BJ (cell line): ENCODE data around the gene NUDT22. TPM values are rescaled to one million over a fixed set of nuclear protein-coding genes. Genes with fewer than 3 reads are reported as not detected.

Experiments used
- CTCF ChIA-PET: fragments of 350-600 bp; formaldehyde crosslinking; extraction: SDS; loops from one replicate; lab custom pipeline; 2021; ENCODE audit warnings: antibody characterized with exemption, inconsistent platforms; lab: Yijun Ruan, JAX
- POLR2A ChIA-PET: fragments of 300-600 bp; sonication (Branson Sonifier 250); formaldehyde crosslinking; extraction: SDS; loops from one replicate; lab custom pipeline; 2021; ENCODE audit warnings: antibody characterized with exemption; lab: Charles Lee
- DNase-seq: peaks from one replicate; pipeline ENCODE4 v3.0.0-alpha.2; 2011; ENCODE audit warnings: low read depth
- H3K27me3 ChIP-seq: 2 replicates; pipeline ENCODE4 v1.6.0; 2011; ENCODE audit warnings: low read length; ENCODE audit not compliant: control insufficient read depth, insufficient read depth
- H3K36me3 ChIP-seq: 2 replicates; pipeline ENCODE4 v1.5.1; 2011; ENCODE audit warnings: low read length; ENCODE audit not compliant: control insufficient read depth, insufficient read depth
- H3K4me3 ChIP-seq: 2 replicates; pipeline ENCODE4 v1.5.1; 2011; ENCODE audit warnings: low read depth, mild to moderate bottlenecking, control low read depth, low read length
- polyA plus RNA-seq: library from polyadenylated mRNA; depleted of rRNA; stranded (reverse); fragments of >200 nt; gene quantifications from 2 replicates; pipeline ENCODE4 v1.2.3, GENCODE V29; 2011
- TF ChIP-seq, protein P1 (sequence below): IDR thresholded peaks from 2 replicates; pipeline ENCODE4 v1.5.1; 2011; ENCODE audit warnings: low read depth, mild to moderate bottlenecking, control low read depth, inconsistent platforms, low read length, moderate library complexity; ENCODE audit not compliant: insufficient read depth

Gene NUDT22
- polyA plus RNA-seq, 1 experiment = 51.2 TPM

- DNase-seq = no peak
- TF ChIP-seq, protein P1, sequence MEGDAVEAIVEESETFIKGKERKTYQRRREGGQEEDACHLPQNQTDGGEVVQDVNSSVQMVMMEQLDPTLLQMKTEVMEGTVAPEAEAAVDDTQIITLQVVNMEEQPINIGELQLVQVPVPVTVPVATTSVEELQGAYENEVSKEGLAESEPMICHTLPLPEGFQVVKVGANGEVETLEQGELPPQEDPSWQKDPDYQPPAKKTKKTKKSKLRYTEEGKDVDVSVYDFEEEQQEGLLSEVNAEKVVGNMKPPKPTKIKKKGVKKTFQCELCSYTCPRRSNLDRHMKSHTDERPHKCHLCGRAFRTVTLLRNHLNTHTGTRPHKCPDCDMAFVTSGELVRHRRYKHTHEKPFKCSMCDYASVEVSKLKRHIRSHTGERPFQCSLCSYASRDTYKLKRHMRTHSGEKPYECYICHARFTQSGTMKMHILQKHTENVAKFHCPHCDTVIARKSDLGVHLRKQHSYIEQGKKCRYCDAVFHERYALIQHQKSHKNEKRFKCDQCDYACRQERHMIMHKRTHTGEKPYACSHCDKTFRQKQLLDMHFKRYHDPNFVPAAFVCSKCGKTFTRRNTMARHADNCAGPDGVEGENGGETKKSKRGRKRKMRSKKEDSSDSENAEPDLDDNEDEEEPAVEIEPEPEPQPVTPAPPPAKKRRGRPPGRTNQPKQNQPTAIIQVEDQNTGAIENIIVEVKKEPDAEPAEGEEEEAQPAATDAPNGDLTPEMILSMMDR = no peak
- ChIA-PET POLR2A (no interaction called here), CTCF (interaction anchor here (0.9 to 16.6 kb wide), 9 partner anchors 9 to 205 kb away, joined by 3 to 229 read pairs (median 12); partner anchors contain the start of genes CATSPERZ, ESRRA, PLCB3 and PPP1R14B)
- H3K36me3 ChIP-seq = peaks cover 23% of the 10 kb centered on the region
- H3K4me3 ChIP-seq = no peak within 1 kb of the TSS
- H3K27me3 ChIP-seq = no peaks in the 10 kb centered on the region
Measured at GRCh38 chr11:64206457-64207255, 19.4 kb upstream of the NUDT22 start, which contains the start of gene FERMT3. FERMT3 (plus strand) TSS chr11:64206721; CDS start chr11:64207365, 644 bp downstream.

GRCh38 chr11:64207256-64208085 lies 18.6 kb upstream of the NUDT22 start:
- TF ChIP-seq, protein P1 = no peak
- CTCF ChIA-PET = interaction anchor here (0.6 to 16.6 kb wide), 10 partner anchors 9 to 205 kb away, joined by 3 to 229 read pairs (median 8); partner anchors contain the start of genes CATSPERZ, ESRRA, FKBP2 and PLCB3
- POLR2A ChIA-PET = interaction anchor here (0.5 kb wide), 1 partner anchor 163 kb away, joined by 3 read pairs; no protein-coding TSS in a partner anchor
- peak; percentile 28 for DNase-seq
- Histone ChIP-seq H3K27me3 (no peaks in the 10 kb centered on the region), H3K4me3 (no peak overlapping the region), H3K36me3 (peaks cover 21% of the 10 kb centered on the region)

- TF ChIP-seq, protein P1 = no peak
- POLR2A ChIA-PET = interaction anchor here (0.5 kb wide), 1 partner anchor 164 kb away, joined by 3 read pairs; no protein-coding TSS in a partner anchor
- CTCF ChIA-PET = interaction anchor here (0.6 to 16.6 kb wide), 10 partner anchors 8 to 206 kb away, joined by 3 to 229 read pairs (median 4); partner anchors contain the start of genes CATSPERZ, ESRRA, FKBP2 and PLCB3
Measured at GRCh38 chr11:64208086-64208795, 17.8 kb upstream of the NUDT22 start.

DNA sequence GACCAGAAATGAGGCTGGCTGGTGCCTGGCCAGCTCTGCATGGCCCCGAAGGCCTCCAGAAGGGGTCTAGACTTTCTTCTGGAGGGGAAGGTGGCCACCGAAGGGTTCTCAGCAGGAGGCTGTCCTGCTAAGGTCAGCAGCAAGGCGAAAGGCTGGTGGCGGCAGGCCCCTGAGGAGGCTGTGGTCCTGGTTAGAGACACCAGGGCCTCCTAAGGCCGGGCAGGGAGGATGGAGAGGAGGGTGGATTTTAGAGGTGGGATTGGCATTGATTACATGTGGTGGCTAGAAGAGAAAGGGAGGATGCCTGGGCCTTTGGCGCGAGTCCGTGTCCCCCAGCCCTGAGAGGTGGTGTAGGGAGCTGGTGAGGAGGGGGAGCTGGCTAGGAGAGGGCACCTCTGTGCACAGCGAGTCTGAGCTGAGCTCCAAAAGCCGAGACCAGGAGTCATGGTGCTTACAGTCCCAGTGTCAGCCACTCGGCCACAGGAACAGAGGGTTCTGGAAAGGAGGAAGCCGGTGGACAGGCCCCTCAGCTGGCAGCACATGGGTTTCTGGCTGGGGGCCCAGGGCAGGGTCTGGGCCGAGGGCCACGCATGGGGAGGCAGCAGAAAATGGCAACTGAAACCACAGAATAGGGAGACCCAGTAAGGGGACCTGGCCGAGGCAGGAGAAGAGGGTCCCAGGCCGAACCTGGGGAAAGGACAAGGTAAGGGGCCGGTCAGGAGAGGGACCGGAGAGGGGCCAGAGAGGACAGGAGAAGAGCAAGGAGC lies 17.1 kb upstream of the NUDT22 start:
- ChIA-PET CTCF (interaction anchor here (0.7 to 16.6 kb wide), 6 partner anchors 17 to 94 kb away, joined by 3 to 229 read pairs (median 4); partner anchors contain the start of genes CATSPERZ, ESRRA, FKBP2 and NUDT22), POLR2A (no interaction called here)
- DNase-seq = no peak
- TF ChIP-seq, protein P1 = no peak
- no peaks in the 10 kb centered on the region for H3K27me3 ChIP-seq
- peaks cover 14% of the 10 kb centered on the region for H3K36me3 ChIP-seq
- no peak overlapping the region for H3K4me3 ChIP-seq

More at GRCh38 chr11:64208086-64208795, 17.8 kb upstream of the NUDT22 start:
- DNase-seq = no peak
- H3K27me3 ChIP-seq = no peaks in the 10 kb centered on the region
- peaks cover 19% of the 10 kb centered on the region for H3K36me3 ChIP-seq
- H3K4me3 ChIP-seq = no peak overlapping the region
